K562 (cell line): Measurements from ENCODE around the gene FERMT3. TPM values are rescaled to one million over a fixed set of nuclear protein-coding genes. Genes with fewer than 3 reads are reported as not detected.

Experiments used
- ATAC-seq: fragments of 200-7000 bp; cut with Tn5 transposase; 3 replicates; pipeline ENCODE4 v1.9.1; 2020; ENCODE audit warnings: moderate library complexity
- BruUV-seq: library from RNA; stranded (reverse); fragments of 400-500 nt; replicated peaks from 2 replicates; lab custom pipeline; 2021; lab: Mats Ljungman, UMichigan
- CTCF ChIA-PET: fragments of 300-600 bp; formaldehyde crosslinking; extraction: SDS; loops from one replicate; lab custom pipeline; 2021; ENCODE audit warnings: low intra/inter-chr PET ratio; lab: Yijun Ruan, JAX
- POLR2A ChIA-PET: fragments of 300-600, 350-650 bp; sonication (Branson Sonifier 250); formaldehyde crosslinking; extraction: SDS; loops from one replicate; lab custom pipeline; 2021; ENCODE audit warnings: antibody characterized with exemption, inconsistent platforms; lab: Yijun Ruan, JAX
- DNase-seq, 4 experiments: peaks; one replicate each; pipeline versions ENCODE4 v3.0.0 to v3.0.0-alpha.2; 2011 to 2018; ENCODE audit warnings: low spot score in 3 of 4, mixed read lengths in 3 of 4; ENCODE audit errors: extremely low read depth in 1 of 4
- FAIRE-seq: peaks from 2 replicates; lab custom pipeline; 2011; peaks lifted over from hg19 to GRCh38; lab: Jason Lieb, UNC
- H2AFZ ChIP-seq: 2 replicates; pipeline ENCODE4 v1.6.0; 2011; ENCODE audit warnings: low read depth, low read length, control low read depth, inconsistent platforms
- H3K27ac ChIP-seq: fragments of 200-600 bp; 3 replicates; pipeline ENCODE4 v1.8.0; 2011; ENCODE audit warnings: low read depth, mild to moderate bottlenecking, control low read depth, inconsistent platforms, low read length, moderate library complexity, mixed read lengths; ENCODE audit errors: extremely low read depth
- H3K27me3 ChIP-seq, 2 experiments: fragments of 300-600 bp in 1 of 2; 2 replicates in 1 of 2; 3 replicates in 1 of 2; pipeline versions ENCODE4 v1.6.0 to v1.8.0; 2011; ENCODE audit warnings: inconsistent platforms in 2 of 2, low read length in 2 of 2, mild to moderate bottlenecking in 1 of 2, mixed read lengths in 1 of 2, moderate library complexity in 1 of 2; ENCODE audit not compliant: control insufficient read depth in 2 of 2, insufficient read depth in 2 of 2
- H3K36me3 ChIP-seq: fragments of 300-600 bp; 3 replicates; pipeline ENCODE4 v1.8.0; 2011; ENCODE audit warnings: mild to moderate bottlenecking, low read length, inconsistent platforms; ENCODE audit not compliant: control insufficient read depth, insufficient read depth
- H3K4me1 ChIP-seq, 2 experiments: fragments of 200-600 bp in 1 of 2; replicated peaks in 1 of 2; 2 replicates in 1 of 2; 3 replicates in 1 of 2; pipeline versions ENCODE4 v1.5.1 to v1.8.0; 2011; ENCODE audit warnings: inconsistent platforms in 2 of 2, low read length in 2 of 2, mild to moderate bottlenecking in 1 of 2, mixed read lengths in 1 of 2, moderate library complexity in 1 of 2; ENCODE audit not compliant: control insufficient read depth in 2 of 2, insufficient read depth in 2 of 2
- H3K4me2 ChIP-seq: 2 replicates; pipeline ENCODE4 v1.6.1; 2011; ENCODE audit warnings: low read length, control low read depth, inconsistent platforms, mixed read lengths; ENCODE audit not compliant: insufficient read depth
- H3K4me3 ChIP-seq: fragments of 200-600 bp; sonication (generic), shearing (Covaris generic); 2 replicates; pipeline ENCODE4 v1.5.1; 2016; ENCODE audit warnings: control low read depth, inconsistent platforms
- H3K79me2 ChIP-seq: fragments of 200-600 bp; 3 replicates; pipeline ENCODE4 v1.8.0; 2011; ENCODE audit warnings: low read length, inconsistent platforms; ENCODE audit not compliant: control insufficient read depth, insufficient read depth
- H3K9ac ChIP-seq, 2 experiments: 2 replicates each; pipeline versions ENCODE4 v1.6.0 to v1.6.1; 2011; ENCODE audit warnings: low read depth in 2 of 2, low read length in 2 of 2, control low read depth in 1 of 2, inconsistent platforms in 1 of 2, mild to moderate bottlenecking in 1 of 2, mixed read lengths in 1 of 2; ENCODE audit not compliant: insufficient read depth in 1 of 2
- H3K9me1 ChIP-seq: one replicate; pipeline ENCODE4 v1.6.0; 2011; ENCODE audit warnings: inconsistent platforms, mild to moderate bottlenecking, low read length, moderate library complexity; ENCODE audit not compliant: control insufficient read depth, insufficient read depth
- H3K9me3 ChIP-seq: replicated peaks from 2 replicates; pipeline ENCODE4 v1.5.1; 2011; ENCODE audit warnings: low read depth, low read length, inconsistent platforms; ENCODE audit not compliant: control insufficient read depth, insufficient read depth
- H4K20me1 ChIP-seq: replicated peaks from 2 replicates; pipeline ENCODE4 v1.6.1; 2011; ENCODE audit warnings: low read length, inconsistent platforms, mixed read lengths; ENCODE audit not compliant: control insufficient read depth, insufficient read depth
- CTBP1 ChIP-seq: fragments of 450-650 bp; IDR thresholded peaks from 2 replicates; pipeline ENCODE4 v1.6.1; 2016; ENCODE audit warnings: borderline replicate concordance
- ELF2 ChIP-seq: fragments of 250-450 bp; sonication (Bioruptor Pico); IDR thresholded peaks from 2 replicates; pipeline ENCODE4 v1.5.0; 2021; ENCODE audit warnings: mild to moderate bottlenecking
- FOSL1 ChIP-seq: fragments of 200-800 bp; sonication (Bioruptor generic); conservative IDR thresholded peaks from 2 replicates; pipeline ENCODE4 v1.6.1; 2016; ENCODE audit warnings: missing genetic modification characterization, missing compliant biosample characterization
- POLR2AphosphoS2 ChIP-seq: IDR thresholded peaks from 2 replicates; pipeline ENCODE4 v1.6.1; 2012; ENCODE audit warnings: low read length, improper control_type of control experiment
- TEAD4 ChIP-seq, 2 experiments: sonication (generic) in 1 of 2; formaldehyde crosslinking in 1 of 2; IDR thresholded peaks; 2 replicates each; pipeline versions ENCODE4 v1.6.1 to v1.8.0; 2012 to 2022; ENCODE audit warnings: borderline replicate concordance in 1 of 2, inconsistent platforms in 1 of 2, low read length in 1 of 2, mild to moderate bottlenecking in 1 of 2, missing genetic modification reagents in 1 of 2
- ZBTB7A ChIP-seq: IDR thresholded peaks from 2 replicates; pipeline ENCODE4 v1.6.1; 2011; ENCODE audit warnings: low read depth, mild to moderate bottlenecking, low read length, moderate library complexity, borderline replicate concordance; ENCODE audit not compliant: control insufficient read depth
- ZFX ChIP-seq: sonication (generic); formaldehyde crosslinking; IDR thresholded peaks from 2 replicates; pipeline ENCODE4 v1.8.0; 2022; ENCODE audit warnings: mild to moderate bottlenecking, missing genetic modification reagents, moderate library complexity
- WGBS: fragments of 100-300 bp; shearing (Covaris generic); methylation state at CpG from one replicate; pipeline ENCODE4 v1.1.6; 2016; ENCODE audit warnings: low coverage, mixed read lengths; ENCODE audit not compliant: insufficient coverage; ENCODE audit errors: missing lambda C conversion rate; 5-methylcytosine and 5-hydroxymethylcytosine counted together
- in situ Hi-C: fragments of 300-500 bp; cut with MboI; formaldehyde crosslinking; loops from 4 replicates; pipeline ENCODE4 v1.15.0; 2018; ENCODE audit warnings: inconsistent platforms, mixed read lengths
- intact Hi-C: fragments of 100-400 bp; cut with micrococcal nuclease; formaldehyde crosslinking; loops from 2 replicates; pipeline ENCODE4 v1.14.2; 2022
- polyA plus RNA-seq, 8 experiments: library from polyadenylated mRNA; depleted of rRNA in 4 of 8; stranded (reverse) in 5 of 8; unstranded in 3 of 8; fragments of >200 nt; fragmentation: Nextera tagmentation in 2 of 8; fragmentation: Illumina TruSeq in 1 of 8; extraction: Ambion mirVana in 2 of 8; extraction: Trizol in 1 of 8; gene quantifications; 2 replicates each; pipeline versions ENCODE4 v1.2.1 to v1.2.3, GENCODE V29; 2011 to 2014; ENCODE audit warnings: inconsistent platforms in 1 of 8, missing spikeins in 1 of 8
- total RNA-seq, 7 experiments: library from RNA; depleted of rRNA in 6 of 7; stranded (reverse); fragments of >200 nt in 6 of 7; fragmentation: Illumina TruSeq in 2 of 7; extraction: Trizol in 2 of 7; gene quantifications; 2 replicates each; pipeline versions ENCODE4 v1.2.1 to v1.2.3, GENCODE V29; 2011 to 2021; ENCODE audit warnings: low replicate concordance in 1 of 7

Gene FERMT3
- total and polyA plus RNA-seq, 9 of the 15 experiments (the other 6 are each of a cell fraction or from before 2014, with no cell fraction given): 3.2 to 275 (median 79.7) TPM

- FAIRE-seq: no peak
- POLR2A ChIA-PET: interaction anchor here (0.5 to 7.8 kb wide), 6 partner anchors 10 to 613 kb away, joined by 3 to 58 read pairs (median 4); no protein-coding TSS in a partner anchor
- Histone ChIP-seq H3K79me2 (peaks cover 48% of the 10 kb centered on the region), H2AFZ (no peak overlapping the region), H3K9ac (peak overlapping the region in 1 of 2 experiments; percentile 95; a peak in 2 of 4 replicates), H3K4me2 (no peak overlapping the region), H3K27me3 (no peaks in the 10 kb centered on the region), H3K9me1 (no peaks in the 10 kb centered on the region), H3K4me3 (no peak overlapping the region), H3K27ac (0 out of 3 replicates have a peak overlapping the region, but pooled peaks have one; percentile 38), H3K9me3 (no peaks in the 10 kb centered on the region), H4K20me1 (peaks cover 7% of the 10 kb centered on the region), H3K36me3 (peaks cover 32% of the 10 kb centered on the region; the same call in 1 of the 3 replicates), H3K4me1 (peaks cover 31 to 89% of the 10 kb centered on the region in 2 experiments)
- intact Hi-C loops (loop anchor here (10.0 kb wide), 1 partner anchor 56 kb away; the partner anchor contains the start of genes CATSPERZ and ESRRA), in situ Hi-C loops (no loop called here)
- CTCF ChIA-PET: no interaction called here
- WGBS: 83% methylated on average over 4 of the region's 4 CpGs
- BruUV-seq: no TSS peak
- ATAC-seq: no peak
- no peak for DNase-seq
- no peak for TF ChIP-seq POLR2AphosphoS2
- TF ChIP-seq CTBP1: no peak
- 0 out of 2 replicates have a peak, but pooled peaks have one; percentile 8 for TF ChIP-seq ZFX (CRISPR knock-in tag)
- TF ChIP-seq ELF2: no peak
- TF ChIP-seq ZBTB7A: 0 out of 2 replicates have a peak, but pooled peaks have one; percentile 14
- TF ChIP-seq TEAD4 (IDR thresholded peaks at IDR 0.05; ENCODE audit: low read length): no peak
- no peak for TF ChIP-seq TEAD4 (CRISPR knock-in tag; IDR thresholded peaks at IDR 0.05; ENCODE audit: borderline replicate concordance)
- no peak for TF ChIP-seq FOSL1 (tag)
Measured at GRCh38 chr11:64249038-64249437, 42.5 kb downstream of the FERMT3 start.
